B cell (primary cell): Measurements from ENCODE around the gene C20orf204.

ENCODE experiments used
- CTCF ChIP-seq: fragments of 200-600 bp; IDR thresholded peaks from one replicate; pipeline ENCODE4 v1.8.0; 2022; ENCODE audit warnings: antibody characterized with exemption, mild to moderate bottlenecking
- EZH2 ChIP-seq: IDR thresholded peaks from 2 replicates; pipeline ENCODE4 v1.6.1; 2012; ENCODE audit warnings: borderline replicate concordance, low read depth, mild to moderate bottlenecking, moderate library complexity, low read length; ENCODE audit not compliant: insufficient read depth, poor library complexity, severe bottlenecking

- no peak for TF ChIP-seq CTCF
- no peak for TF ChIP-seq EZH2
These were observed 37.6 kb downstream of the C20orf204 start for GRCh38 chr20:64073476-64074183.
